GM19438 (cell line): ENCODE measurements around the gene ZMYND8.

Experiments used
- ATAC-seq: cut with Tn5 transposase; IDR thresholded peaks from one replicate; pipeline ENCODE4 v1.9.1; 2021; ENCODE audit warnings: low read depth; ENCODE audit not compliant: unreplicated experiment

ZMYND8 gene

GRCh38 chr20:47160992-47161391, 195.5 kb downstream of the ZMYND8 start:
- ATAC-seq = no peak

- no peak for ATAC-seq
Measured at GRCh38 chr20:47160240-47160639, 196.3 kb downstream of the ZMYND8 start.
